NCI-H2196 treated with DMSO at 0.1 percent for 48 hours (cell line): ENCODE results near the gene CFL1.

ENCODE experiments used
- DNase-seq: peaks from one replicate; lab custom pipeline; 2025; ENCODE audit not compliant: unreplicated experiment; lab: John Stamatoyannopoulos, UW

Gene CFL1

GRCh38 chr11:65870706-65871681 is 13.0 kb upstream of the CFL1 start:
- no peak for DNase-seq

GRCh38 chr11:65870307-65870658 is 12.3 kb upstream of the CFL1 start:
- no peak for DNase-seq

DNA sequence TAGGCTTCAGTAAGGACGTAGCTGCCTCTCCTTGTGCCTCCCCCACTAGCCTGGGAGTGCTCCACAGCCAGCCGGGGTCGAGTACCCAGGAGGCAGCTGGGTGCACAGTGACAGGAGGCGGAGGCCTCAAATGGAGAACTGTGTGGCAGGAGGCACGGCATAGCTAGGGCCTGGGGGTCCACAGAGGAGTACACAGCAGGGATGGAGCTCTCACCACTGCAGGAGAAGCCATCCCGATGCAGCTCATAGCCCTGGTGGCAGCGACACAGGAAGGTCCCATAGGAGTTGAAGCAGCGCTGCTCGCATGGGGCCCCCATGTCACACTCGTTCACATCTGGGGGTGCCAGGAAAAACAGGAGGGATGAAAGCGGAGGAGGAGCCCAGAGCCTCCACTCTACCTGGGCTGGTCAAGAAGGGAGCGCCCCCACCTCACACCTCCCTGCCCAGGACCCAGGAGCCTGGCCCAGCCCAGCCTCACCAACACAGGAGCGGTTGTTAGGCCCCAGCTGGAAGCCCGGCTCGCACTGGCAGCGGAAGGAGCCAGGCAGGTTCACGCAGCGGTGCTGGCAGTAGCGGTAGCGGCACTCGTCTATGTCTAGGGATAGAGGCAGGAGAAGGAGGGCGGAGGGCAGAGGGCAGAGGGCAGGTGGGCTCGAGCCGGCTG is 11.8 kb upstream of the CFL1 start:
- no peak for DNase-seq

DNA sequence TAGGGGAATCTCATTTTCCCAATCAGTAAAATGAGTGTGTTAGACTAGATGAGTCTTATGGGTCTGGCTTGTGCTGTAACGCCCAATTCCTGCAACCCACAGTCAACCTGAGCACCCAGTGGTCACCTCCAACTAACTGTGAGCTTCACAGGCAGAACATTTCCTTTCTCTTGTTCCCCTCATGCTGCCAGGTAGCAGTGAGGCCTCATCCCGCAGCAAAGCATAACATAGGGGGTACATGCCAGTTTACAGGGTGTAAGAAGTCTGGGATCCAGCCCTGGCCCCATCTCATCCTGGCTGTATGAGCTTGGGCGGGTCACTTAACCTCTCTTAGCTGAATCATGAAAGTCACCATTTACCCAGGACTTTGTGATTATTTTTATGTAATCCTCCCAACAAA is 10.9 kb upstream of the CFL1 start:
- DNase-seq, result no peak

DNA sequence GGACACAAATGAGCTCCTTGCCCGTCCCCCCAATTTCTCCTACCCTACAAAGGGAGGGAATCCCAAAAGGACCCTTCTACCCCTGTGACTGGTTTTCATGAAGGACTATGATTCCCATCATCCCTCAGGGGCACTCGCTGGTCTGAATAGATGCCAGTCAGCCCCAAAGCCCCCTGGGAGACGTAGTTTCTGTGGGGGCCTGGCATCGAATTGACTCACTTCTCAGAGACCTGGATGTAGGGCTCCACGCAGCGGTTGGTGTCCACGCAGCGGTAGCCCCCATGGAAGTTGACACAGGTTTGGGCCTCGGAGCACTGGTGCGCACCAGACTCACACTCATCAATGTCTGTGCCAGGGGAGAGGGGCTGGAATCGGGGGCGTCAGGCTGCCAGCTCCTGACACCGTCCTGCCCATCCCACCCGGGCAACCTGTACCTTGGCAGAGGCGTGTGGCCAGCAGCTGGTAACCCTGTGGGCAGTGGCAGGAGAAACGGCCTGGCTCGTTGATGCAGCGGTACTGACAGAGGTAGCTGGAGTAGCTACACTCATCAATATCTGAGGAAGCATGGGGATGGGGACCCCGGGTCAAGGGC is 10.2 kb upstream of the CFL1 start:
- no peak for DNase-seq

DNA sequence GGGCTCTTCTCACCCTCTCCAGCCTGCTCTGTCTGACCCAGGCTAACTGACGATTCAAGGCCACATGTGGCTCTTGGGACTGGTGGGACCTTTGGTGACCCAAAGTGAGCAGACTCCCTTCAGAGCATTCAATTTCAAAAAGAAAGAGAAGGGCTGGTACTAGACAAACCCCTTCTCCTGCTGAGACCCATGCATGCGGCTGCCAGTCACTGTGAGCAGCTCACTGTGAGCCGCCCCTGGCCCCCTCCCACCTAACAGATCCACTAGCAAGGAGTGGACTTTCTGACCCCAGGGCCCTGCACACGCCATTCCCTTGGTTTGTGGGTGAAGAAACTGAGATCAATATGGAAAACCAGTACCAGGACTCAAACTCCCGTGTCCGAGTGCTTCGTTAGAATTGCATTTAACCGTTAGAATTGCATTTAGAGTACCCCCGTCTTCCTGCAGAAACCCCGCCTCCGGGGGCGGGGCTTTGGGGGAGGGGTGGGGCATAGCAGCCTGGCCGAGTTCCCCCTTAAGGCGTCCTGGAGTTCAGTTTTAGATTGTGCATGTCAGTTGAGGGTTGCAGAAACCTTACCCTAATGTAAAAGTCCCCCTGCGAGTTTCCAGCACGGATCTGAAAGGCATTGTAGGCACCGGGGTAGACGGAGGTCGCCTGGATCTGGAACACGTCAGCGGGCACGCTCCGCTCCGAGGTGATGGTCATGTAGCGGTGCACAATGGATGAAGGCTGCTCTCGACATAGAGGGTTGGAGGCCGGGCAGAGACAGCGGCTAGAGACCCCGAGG is 9.5 kb upstream of the CFL1 start:
- no peak for DNase-seq

- DNase-seq, result no peak
Observed at GRCh38 chr11:65866509-65867283, 8.7 kb upstream of the CFL1 start.

DNA sequence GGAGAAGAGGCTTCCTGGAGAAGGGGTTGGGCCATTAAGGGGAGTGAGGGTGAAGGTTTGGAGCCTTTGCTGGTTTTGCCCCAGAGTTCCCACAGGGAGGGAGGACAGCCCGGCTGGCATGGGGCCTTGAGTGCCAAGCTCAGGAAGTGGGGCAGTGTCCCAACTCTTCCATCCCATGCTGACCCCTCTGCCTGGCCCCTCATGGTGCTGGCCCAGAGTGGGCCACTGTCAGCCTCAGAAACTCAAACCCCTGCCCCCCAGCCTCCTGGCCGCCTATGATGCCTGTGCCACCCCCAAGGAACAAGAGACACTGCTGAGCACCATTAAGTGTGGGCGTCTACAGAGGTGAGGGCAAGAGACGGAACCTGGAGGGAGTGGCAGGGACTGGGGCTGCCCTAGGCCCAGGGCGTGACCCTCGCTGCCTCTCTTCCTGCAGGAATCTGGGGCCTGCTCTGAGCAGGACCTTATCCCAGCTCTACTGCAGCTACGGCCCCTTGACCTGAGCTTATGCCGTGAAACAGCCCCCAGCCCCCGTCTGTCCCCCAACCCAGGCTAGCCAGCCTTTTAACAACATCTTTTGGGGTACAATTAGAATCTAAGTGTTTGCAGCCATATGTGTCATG is 7.7 kb upstream of the CFL1 start:
- DNase-seq, result no peak

DNA sequence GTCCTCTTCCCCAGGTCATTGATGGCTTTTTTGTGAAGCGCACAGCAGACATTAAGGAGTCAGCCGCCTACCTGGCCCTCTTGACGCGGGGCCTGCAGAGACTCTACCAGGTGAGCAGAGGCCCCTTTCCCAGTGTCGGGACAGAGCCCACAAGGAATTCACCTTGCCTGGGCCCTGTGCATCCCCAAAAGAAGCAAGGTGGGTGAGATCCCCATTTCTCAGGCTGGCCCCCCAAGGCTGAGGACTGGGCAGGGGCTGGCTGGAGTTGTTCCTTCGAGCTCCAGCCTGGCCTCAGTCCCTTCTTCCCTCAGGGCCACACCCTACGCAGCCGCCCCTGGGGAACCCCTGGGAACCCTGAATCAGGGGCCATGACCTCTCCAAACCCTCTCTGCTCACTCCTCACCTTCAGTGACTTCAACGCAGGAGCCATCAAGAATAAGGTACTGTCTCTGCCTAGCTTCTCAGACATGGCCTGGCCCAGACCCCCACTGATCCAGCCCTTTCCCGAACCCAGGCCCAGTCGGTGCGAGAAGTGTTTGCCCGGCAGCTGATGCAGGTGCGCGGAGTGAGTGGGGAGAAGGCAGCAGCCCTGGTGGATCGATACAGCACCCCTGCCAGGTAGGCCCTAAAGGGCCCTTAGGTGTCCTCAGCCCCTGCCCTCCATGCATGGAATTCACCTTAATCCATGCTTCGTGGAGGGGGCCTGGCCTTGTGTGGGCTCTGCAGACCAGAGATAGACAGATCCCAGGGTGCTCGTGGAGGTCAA is 6.9 kb upstream of the CFL1 start:
- DNase-seq, result no peak

GRCh38 chr11:65863889-65864705 is 6.1 kb upstream of the CFL1 start:
- no peak for DNase-seq

DNA sequence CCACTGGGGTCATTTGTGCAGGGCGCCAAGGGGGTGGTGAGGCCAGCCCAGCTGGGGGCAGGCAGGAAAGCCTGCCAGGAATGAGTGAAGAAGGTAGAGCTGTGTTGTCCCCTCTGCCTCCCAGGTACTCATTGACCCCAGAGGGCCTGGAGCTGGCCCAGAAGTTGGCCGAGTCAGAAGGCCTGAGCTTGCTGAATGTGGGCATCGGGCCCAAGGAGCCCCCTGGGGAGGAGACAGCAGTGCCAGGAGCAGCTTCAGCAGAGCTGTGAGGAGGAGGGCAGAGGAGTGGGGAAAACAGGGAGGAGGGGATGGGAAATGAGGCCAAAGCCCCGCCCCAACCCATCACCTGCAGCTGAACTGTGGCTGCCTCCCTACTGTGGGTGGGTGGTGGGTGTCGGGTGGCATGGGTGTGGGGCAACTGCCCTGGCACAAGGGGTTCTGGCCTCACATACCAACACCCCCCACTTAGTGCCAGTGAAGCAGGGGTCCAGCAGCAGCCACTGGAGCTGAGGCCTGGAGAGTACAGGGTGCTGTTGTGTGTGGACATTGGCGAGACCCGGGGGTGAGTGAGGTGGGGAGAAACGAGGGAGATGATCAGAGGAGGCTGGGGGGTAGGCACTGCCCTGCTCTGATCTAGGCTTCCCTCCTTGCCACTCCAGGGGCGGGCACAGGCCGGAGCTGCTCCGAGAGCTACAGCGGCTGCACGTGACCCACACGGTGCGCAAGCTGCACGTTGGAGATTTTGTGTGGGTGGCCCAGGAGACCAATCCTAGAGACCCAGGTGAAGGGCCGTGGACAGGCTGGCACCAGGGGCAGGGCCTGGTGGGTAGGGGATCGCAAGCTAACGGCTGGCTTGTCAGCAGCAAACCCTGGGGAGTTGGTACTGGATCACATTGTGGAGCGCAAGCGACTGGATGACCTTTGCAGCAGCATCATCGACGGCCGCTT is 5.2 kb upstream of the CFL1 start:
- DNase-seq, result no peak

DNA sequence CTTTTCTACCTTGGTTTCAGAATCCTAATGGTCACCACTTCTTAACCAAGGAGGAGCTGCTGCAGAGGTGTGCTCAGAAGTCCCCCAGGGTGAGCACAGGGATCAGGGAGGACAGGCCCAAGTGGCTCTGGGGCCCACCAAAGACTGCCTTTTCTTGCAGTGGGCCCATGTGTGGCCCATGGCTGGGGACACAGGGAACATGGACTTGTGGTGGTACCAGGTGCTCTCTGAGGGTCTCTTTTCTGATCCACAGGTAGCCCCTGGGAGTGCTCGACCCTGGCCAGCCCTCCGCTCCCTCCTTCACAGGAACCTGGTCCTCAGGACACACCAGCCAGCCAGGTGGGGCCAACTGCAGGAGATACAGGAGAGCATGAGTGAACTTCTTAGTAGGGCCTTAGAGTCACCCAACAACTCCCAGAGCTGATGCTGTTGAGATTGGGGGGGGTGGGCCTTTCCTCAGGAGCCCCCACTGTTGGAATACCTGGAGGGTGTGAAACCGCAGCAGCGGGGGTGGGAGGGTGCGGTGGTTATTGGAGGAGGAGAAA is 4.3 kb upstream of the CFL1 start:
- DNase-seq, result no peak

DNA sequence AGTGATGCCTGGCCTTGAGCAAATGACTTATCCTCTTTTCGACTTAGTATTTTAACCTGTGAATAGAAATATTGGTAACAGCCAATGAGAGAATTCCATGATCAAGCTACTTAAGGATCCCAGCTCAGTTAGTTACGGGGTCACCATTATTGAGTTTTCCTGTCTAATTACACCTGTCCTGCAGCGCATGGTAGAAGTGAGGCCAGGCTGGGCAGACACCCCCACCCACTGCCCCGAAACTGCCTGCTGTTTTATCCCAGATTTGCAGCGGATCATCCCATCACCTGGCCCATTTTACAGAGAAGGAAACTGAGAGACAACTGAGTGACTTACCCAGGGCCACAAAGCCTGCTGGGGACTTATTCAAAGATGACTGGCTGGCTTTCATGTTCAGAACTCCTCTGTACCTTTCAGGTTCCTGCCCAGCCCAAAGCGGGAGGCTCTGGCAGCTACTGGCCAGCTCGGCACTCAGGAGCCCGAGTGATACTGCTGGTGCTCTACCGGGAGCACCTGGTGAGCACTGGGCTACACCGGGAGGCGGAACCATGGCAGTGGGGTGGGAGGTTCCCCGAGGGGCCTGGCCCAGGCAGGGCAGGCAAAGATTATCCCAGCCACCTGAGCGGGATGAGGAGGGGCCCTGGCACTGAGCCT is 3.7 kb upstream of the CFL1 start:
- DNase-seq, result no peak

DNA sequence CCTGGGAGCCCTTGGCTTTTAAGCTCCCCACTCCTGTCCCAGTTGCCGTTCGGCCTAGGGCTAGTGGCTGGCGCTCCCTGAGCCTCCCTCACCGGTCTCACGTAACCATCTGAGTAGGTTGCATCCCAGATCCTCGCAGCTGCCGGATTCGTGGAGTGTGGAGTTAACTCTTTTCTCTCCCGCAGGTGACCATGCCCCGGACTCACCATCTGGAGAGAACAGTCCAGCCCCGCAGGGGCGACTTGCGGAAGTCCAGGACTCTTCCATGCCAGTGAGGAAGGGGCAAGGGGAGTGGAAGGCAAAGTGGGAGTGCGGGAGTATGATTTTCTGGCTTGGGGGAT is 3.2 kb upstream of the CFL1 start:
- no peak for DNase-seq

DNA sequence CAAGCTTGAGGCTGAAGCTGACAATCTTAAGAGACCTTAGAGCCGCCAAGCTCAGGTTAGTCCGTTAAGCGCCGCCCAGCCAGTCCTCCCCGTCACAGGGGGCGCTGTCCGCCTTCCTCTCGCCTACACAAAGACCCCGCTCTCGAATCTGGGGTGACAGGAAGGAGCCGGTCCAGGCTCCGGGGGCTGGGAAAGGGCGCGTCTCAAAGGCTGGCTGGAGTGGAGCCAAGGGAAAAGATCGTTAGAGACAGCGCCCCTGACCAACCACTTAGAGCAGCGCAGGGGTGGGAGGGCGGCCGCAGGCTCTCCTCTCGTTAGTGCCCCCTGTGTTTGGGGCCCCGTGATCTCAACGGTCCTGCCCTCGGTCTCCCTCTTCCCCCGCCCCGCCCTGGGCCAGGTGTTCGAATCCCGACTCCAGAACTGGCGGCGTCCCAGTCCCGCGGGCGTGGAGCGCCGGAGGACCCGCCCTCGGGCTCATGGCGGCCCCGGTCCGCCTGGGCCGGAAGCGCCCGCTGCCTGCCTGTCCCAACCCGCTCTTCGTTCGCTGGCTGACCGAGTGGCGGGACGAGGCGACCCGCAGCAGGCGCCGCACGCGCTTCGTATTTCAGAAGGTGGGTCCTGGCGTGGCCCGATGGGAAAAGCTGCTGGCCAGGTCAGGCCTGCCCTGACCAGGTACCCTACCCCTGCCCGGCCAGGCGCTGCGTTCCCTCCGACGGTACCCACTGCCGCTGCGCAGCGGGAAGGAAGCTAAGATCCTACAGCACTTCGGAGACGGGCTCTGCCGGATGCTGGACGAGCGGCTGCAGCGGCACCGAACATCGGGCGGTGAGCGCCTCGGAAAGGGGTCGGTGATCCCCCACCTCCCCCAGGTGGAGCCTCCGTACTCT is 2.5 kb upstream of the CFL1 start, which contains the start of gene MUS81:
Gene MUS81 (plus strand): TSS at position 156 of the 887 bp plus-strand sequence. CDS start 321 bp downstream, at position 477.
- peak; percentile 95 for DNase-seq
